IMR-90 (cell line): ENCODE results near the gene CYFIP2. TPM values are rescaled to one million over a fixed set of nuclear protein-coding genes. Genes with fewer than 3 reads are reported as not detected.

ENCODE experiments used
- ATAC-seq: fragments of 200-7000 bp; cut with Tn5 transposase; 2 replicates; pipeline ENCODE4 v1.9.1; 2020; ENCODE audit warnings: low read depth, mild to moderate bottlenecking, moderate library complexity
- BruUV-seq: library from RNA; stranded (reverse); fragments of 400-500 nt; replicated peaks from 2 replicates; lab custom pipeline; 2021; lab: Mats Ljungman, UMichigan
- CTCF ChIA-PET: fragments of 300-600 bp; formaldehyde crosslinking; extraction: SDS; loops from one replicate; lab custom pipeline; 2021; ENCODE audit warnings: antibody characterized with exemption; lab: Yijun Ruan, JAX
- POLR2A ChIA-PET: fragments of 300-600 bp; sonication (Branson Sonifier 250); formaldehyde crosslinking; loops from one replicate; lab custom pipeline; 2022; ENCODE audit warnings: antibody characterized with exemption; ENCODE audit not compliant: unreplicated experiment; lab: Charles Lee
- DNase-seq: peaks from one replicate; pipeline ENCODE4 v3.0.0; 2013
- H2AFZ ChIP-seq: replicated peaks from 2 replicates; pipeline ENCODE3; 2013; ENCODE audit warnings: low read length, mild to moderate bottlenecking; ENCODE audit not compliant: poor library complexity
- H2AK5ac ChIP-seq: 2 replicates; pipeline ENCODE4 v1.6.1; 2013; ENCODE audit warnings: low read depth, low read length, inconsistent platforms
- H2AK9ac ChIP-seq: replicated peaks from 2 replicates; pipeline ENCODE3; 2013; ENCODE audit warnings: mild to moderate bottlenecking, low read depth, low read length, moderate library complexity; ENCODE audit not compliant: poor library complexity
- H2BK120ac ChIP-seq: 2 replicates; pipeline ENCODE4 v1.6.1; 2013; ENCODE audit warnings: low read depth, low read length, inconsistent platforms
- H2BK15ac ChIP-seq: 3 replicates; pipeline ENCODE4 v1.6.1; 2013; ENCODE audit warnings: low read depth, low read length, inconsistent platforms
- H2BK20ac ChIP-seq: 2 replicates; pipeline ENCODE4 v1.6.1; 2013; ENCODE audit warnings: low read depth, mild to moderate bottlenecking, inconsistent platforms, low read length, moderate library complexity
- H2BK5ac ChIP-seq: 2 replicates; pipeline ENCODE4 v1.6.1; 2013; ENCODE audit warnings: mild to moderate bottlenecking, low read depth, low read length, inconsistent platforms; ENCODE audit not compliant: poor library complexity, severe bottlenecking
- H3K14ac ChIP-seq: replicated peaks from 2 replicates; pipeline ENCODE4 v1.6.1; 2013; ENCODE audit warnings: low read depth, low read length, inconsistent platforms
- H3K18ac ChIP-seq: 2 replicates; pipeline ENCODE4 v1.6.1; 2013; ENCODE audit warnings: low read depth, low read length, control low read depth
- H3K23ac ChIP-seq: 2 replicates; pipeline ENCODE4 v1.6.1; 2013; ENCODE audit warnings: low read depth, low read length, inconsistent platforms
- H3K27ac ChIP-seq: 2 replicates; pipeline ENCODE4 v1.5.1; 2013; ENCODE audit warnings: mild to moderate bottlenecking, control low read depth, low read length; ENCODE audit not compliant: insufficient read depth
- H3K27me3 ChIP-seq: 2 replicates; pipeline ENCODE4 v1.6.1; 2013; ENCODE audit warnings: low read length; ENCODE audit not compliant: control insufficient read depth, insufficient read depth
- H3K36me3 ChIP-seq: 2 replicates; pipeline ENCODE4 v1.6.1; 2013; ENCODE audit warnings: low read length, mixed read lengths; ENCODE audit not compliant: control insufficient read depth, insufficient read depth
- H3K4ac ChIP-seq: 2 replicates; pipeline ENCODE4 v1.6.1; 2013; ENCODE audit warnings: low read depth, low read length, inconsistent platforms
- H3K4me1 ChIP-seq: 2 replicates; pipeline ENCODE4 v1.6.1; 2013; ENCODE audit warnings: low read length, mixed read lengths; ENCODE audit not compliant: control insufficient read depth, insufficient read depth
- H3K4me2 ChIP-seq: 2 replicates; pipeline ENCODE4 v1.6.1; 2013; ENCODE audit warnings: low read depth, mild to moderate bottlenecking, control low read depth, low read length, moderate library complexity
- H3K4me3 ChIP-seq: 2 replicates; pipeline ENCODE4 v1.5.1; 2013; ENCODE audit warnings: low read depth, mild to moderate bottlenecking, control low read depth, low read length, moderate library complexity; ENCODE audit not compliant: insufficient read depth
- H3K56ac ChIP-seq: 2 replicates; pipeline ENCODE4 v1.6.1; 2013; ENCODE audit warnings: low read length, inconsistent platforms; ENCODE audit not compliant: insufficient read depth; ENCODE audit errors: extremely low read depth
- H3K79me1 ChIP-seq, 2 experiments: 2 replicates each; pipeline ENCODE4 v1.6.1; 2013; ENCODE audit warnings: low read length in 2 of 2, inconsistent platforms in 1 of 2, low read depth in 1 of 2
- H3K9ac ChIP-seq: 2 replicates; pipeline ENCODE4 v1.6.1; 2013; ENCODE audit warnings: low read depth, low read length, control low read depth
- H3K9me1 ChIP-seq: 2 replicates; pipeline ENCODE4 v1.6.1; 2013; ENCODE audit warnings: low read length, inconsistent platforms; ENCODE audit not compliant: insufficient read depth
- H3K9me3 ChIP-seq: 2 replicates; pipeline ENCODE4 v1.6.1; 2013; ENCODE audit warnings: low read length; ENCODE audit not compliant: control insufficient read depth, insufficient read depth
- H4K20me1 ChIP-seq: 2 replicates; pipeline ENCODE4 v1.6.1; 2013; ENCODE audit warnings: low read length, inconsistent platforms; ENCODE audit not compliant: insufficient read depth
- H4K5ac ChIP-seq: 2 replicates; pipeline ENCODE4 v1.6.1; 2013; ENCODE audit warnings: mild to moderate bottlenecking, low read depth, low read length, control low read depth
- H4K8ac ChIP-seq, 2 experiments: 2 replicates each; pipeline ENCODE4 v1.6.1; 2013; ENCODE audit warnings: low read depth in 2 of 2, low read length in 2 of 2, control low read depth in 1 of 2, inconsistent platforms in 1 of 2
- H4K91ac ChIP-seq: 2 replicates; pipeline ENCODE4 v1.6.1; 2013; ENCODE audit warnings: low read depth, low read length, inconsistent platforms; ENCODE audit not compliant: insufficient read depth
- FOS ChIP-seq: fragments of 150-350 bp; IDR thresholded peaks from 2 replicates; pipeline ENCODE4 v1.6.1; 2016; ENCODE audit warnings: low read depth, low read length
- MAFK ChIP-seq: IDR thresholded peaks from 2 replicates; pipeline ENCODE4 v1.6.1; 2012; ENCODE audit warnings: low read depth, low read length, improper control_type of control experiment
- MXI1 ChIP-seq: IDR thresholded peaks from 2 replicates; pipeline ENCODE4 v1.6.1; 2012; ENCODE audit warnings: low read depth, mild to moderate bottlenecking, low read length, moderate library complexity, borderline replicate concordance
- NFE2L2 ChIP-seq: fragments of 150-350 bp; IDR thresholded peaks from 2 replicates; pipeline ENCODE4 v1.6.1; 2016; ENCODE audit warnings: low read depth, mild to moderate bottlenecking, low read length
- POLR2A ChIP-seq: IDR thresholded peaks from 2 replicates; pipeline ENCODE4 v1.6.1; 2012; ENCODE audit warnings: mild to moderate bottlenecking, low read depth, low read length
- RAD21 ChIP-seq: IDR thresholded peaks from 2 replicates; pipeline ENCODE4 v1.6.1; 2012; ENCODE audit warnings: low read length, improper control_type of control experiment
- SMC3 ChIP-seq: fragments of 150-350 bp; IDR thresholded peaks from 2 replicates; pipeline ENCODE4 v1.6.1; 2016; ENCODE audit warnings: low read depth, mild to moderate bottlenecking, antibody characterized with exemption, low read length, moderate library complexity
- USF2 ChIP-seq: fragments of 150-350 bp; IDR thresholded peaks from 2 replicates; pipeline ENCODE4 v1.6.1; 2017; ENCODE audit warnings: mild to moderate bottlenecking, antibody characterized with exemption, low read length, low read depth
- WGBS, 2 experiments: methylation state at CpG; one replicate each; pipeline versions ENCODE4 v1.1.5 to v1.1.7; 2013; ENCODE audit warnings: missing lambda C conversion rate in 2 of 2; ENCODE audit not compliant: insufficient read length in 1 of 2; ENCODE audit errors: extremely low coverage in 2 of 2; 5-methylcytosine and 5-hydroxymethylcytosine counted together
- dilution Hi-C: fragments of 300-500 bp; cut with HindIII; formaldehyde crosslinking; loops from one replicate; pipeline ENCODE4 v1.14.3; 2018; ENCODE audit warnings: low sequenced_read_pairs; ENCODE audit not compliant: unreplicated experiment
- in situ Hi-C: fragments of 300-500 bp; cut with MboI; formaldehyde crosslinking; loops from 3 replicates; pipeline ENCODE4 v1.14.3; 2019; ENCODE audit warnings: low sequenced_read_pairs, inconsistent platforms, mixed read lengths
- intact Hi-C: fragments of 100-400 bp; cut with micrococcal nuclease; formaldehyde crosslinking; loops from 2 replicates; pipeline ENCODE4 v1.10.0; 2022
- polyA plus RNA-seq, 3 experiments: library from polyadenylated mRNA; depleted of rRNA; stranded (reverse); fragments of >200 nt; gene quantifications; 2 replicates each; pipeline ENCODE4 v1.2.3, GENCODE V29; 2012; ENCODE audit warnings: low replicate concordance in 1 of 3
- total RNA-seq: library from RNA; depleted of rRNA; stranded (reverse); fragments of >200 nt; gene quantifications from 2 replicates; pipeline ENCODE4 v1.2.3, GENCODE V29; 2012
- TF ChIP-seq, protein P1 (sequence below): fragments of 150-350 bp; IDR thresholded peaks from 2 replicates; pipeline ENCODE4 v1.6.1; 2016; ENCODE audit warnings: low read depth, mild to moderate bottlenecking, low read length, moderate library complexity, borderline replicate concordance

The CYFIP2 gene
- total and polyA plus RNA-seq, 2 of the 4 experiments (the other 2 are of a cell fraction), result 6.8 to 13.4 TPM

- H3K27ac ChIP-seq, result no peak overlapping the region
- H4K5ac ChIP-seq, result no peak overlapping the region
- H3K79me1 ChIP-seq, result no peaks in the 10 kb centered on the region
- no peak overlapping the region for H3K4me2 ChIP-seq
- H3K4me3 ChIP-seq, result no peak overlapping the region
- H3K14ac ChIP-seq, result no peak overlapping the region
- H2BK5ac ChIP-seq, result no peak overlapping the region
- no peak overlapping the region for H2AFZ ChIP-seq
- H3K56ac ChIP-seq, result no peak overlapping the region
- ATAC-seq (no peak), DNase-seq (no peak)
- no peak for TF ChIP-seq USF2
- no peak for TF ChIP-seq NFE2L2
- no peak for TF ChIP-seq MXI1
- no peak for TF ChIP-seq RAD21
- TF ChIP-seq, protein P1, sequence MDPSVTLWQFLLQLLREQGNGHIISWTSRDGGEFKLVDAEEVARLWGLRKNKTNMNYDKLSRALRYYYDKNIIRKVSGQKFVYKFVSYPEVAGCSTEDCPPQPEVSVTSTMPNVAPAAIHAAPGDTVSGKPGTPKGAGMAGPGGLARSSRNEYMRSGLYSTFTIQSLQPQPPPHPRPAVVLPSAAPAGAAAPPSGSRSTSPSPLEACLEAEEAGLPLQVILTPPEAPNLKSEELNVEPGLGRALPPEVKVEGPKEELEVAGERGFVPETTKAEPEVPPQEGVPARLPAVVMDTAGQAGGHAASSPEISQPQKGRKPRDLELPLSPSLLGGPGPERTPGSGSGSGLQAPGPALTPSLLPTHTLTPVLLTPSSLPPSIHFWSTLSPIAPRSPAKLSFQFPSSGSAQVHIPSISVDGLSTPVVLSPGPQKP, result no peak
- no peak for TF ChIP-seq POLR2A
- no peak for TF ChIP-seq FOS
- TF ChIP-seq MAFK, result no peak
- no peak for TF ChIP-seq SMC3
- H3K9ac ChIP-seq, result no peak overlapping the region
- CTCF ChIA-PET, result no interaction called here
- H3K4ac ChIP-seq, result no peak overlapping the region
- POLR2A ChIA-PET, result no interaction called here
- no peak overlapping the region for H2BK20ac ChIP-seq
- no peak overlapping the region for H4K91ac ChIP-seq
- in situ Hi-C loops (no loop called here), dilution Hi-C loops (no loop called here), intact Hi-C loops (no loop called here)
- H3K4me1 ChIP-seq, result no peaks in the 10 kb centered on the region
- no peak overlapping the region for H2AK5ac ChIP-seq
- no peak overlapping the region for H2AK9ac ChIP-seq
- H3K23ac ChIP-seq, result no peak overlapping the region
- H3K9me1 ChIP-seq, result no peaks in the 10 kb centered on the region
- no peaks in the 10 kb centered on the region for H4K20me1 ChIP-seq
- no TSS peak for BruUV-seq
- no peak overlapping the region for H4K8ac ChIP-seq
- peaks cover 2% of the 10 kb centered on the region; the same call in 1 of the 2 replicates for H3K27me3 ChIP-seq
- H3K18ac ChIP-seq, result no peak overlapping the region
- no peak overlapping the region for H2BK15ac ChIP-seq
- no peaks in the 10 kb centered on the region for H3K9me3 ChIP-seq
- no peaks in the 10 kb centered on the region for H3K36me3 ChIP-seq
- no peak overlapping the region for H2BK120ac ChIP-seq
- 100% methylated on average over 1 of the region's 9 CpGs; no CpG with 5 or more reads in 1 of the 2 experiments for WGBS, 2 experiments
Observed at GRCh38 chr5:157219491-157220271, 46.2 kb upstream of the CYFIP2 start.
